Forelimb muscle (tissue), 1 donor: ENCODE data around the gene ADD2. TPM values are rescaled to one million over a fixed set of nuclear protein-coding genes. Genes with fewer than 3 reads are reported as not detected.

Experiments
- DNase-seq: peaks from one replicate; pipeline ENCODE4 v3.0.0-alpha.2; 2013; ENCODE audit warnings: low read depth
- polyA plus RNA-seq: library from polyadenylated mRNA; unstranded; fragments of 120-200 nt; gene quantifications from one replicate; pipeline ENCODE4 v1.2.1, GENCODE V29; 2013; ENCODE audit not compliant: insufficient read length

Gene ADD2
- polyA plus RNA-seq, 1 donor: 1.8 TPM

DNA sequence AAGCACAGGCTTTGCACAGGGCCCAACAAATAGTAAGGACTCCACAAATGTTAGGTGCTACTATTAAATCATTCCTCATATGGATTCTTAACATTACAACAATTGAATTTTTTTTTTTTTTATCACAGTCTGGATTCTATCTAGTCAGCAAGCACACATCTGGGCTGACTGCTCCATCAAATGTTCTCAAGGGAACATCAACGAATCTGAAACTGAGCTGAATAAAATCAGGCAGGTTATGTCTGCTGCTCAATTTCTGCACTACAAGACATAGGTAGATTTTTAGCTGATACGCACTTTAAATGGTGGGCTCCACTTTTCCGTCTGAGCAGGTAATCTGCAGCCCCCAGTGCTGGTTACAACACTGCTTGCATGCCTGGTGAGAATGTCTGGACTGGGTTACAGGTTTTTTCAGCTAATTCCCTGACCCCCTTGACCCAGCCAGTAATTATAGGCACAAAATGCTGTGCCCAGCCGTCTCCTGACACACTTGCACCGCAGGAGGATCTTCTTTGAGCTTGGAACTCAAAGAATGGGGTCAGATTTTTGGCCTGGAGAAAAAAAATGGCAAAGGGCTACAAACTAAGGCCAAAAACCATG is 44.6 kb downstream of the ADD2 start:
- DNase-seq: no peak

DNA sequence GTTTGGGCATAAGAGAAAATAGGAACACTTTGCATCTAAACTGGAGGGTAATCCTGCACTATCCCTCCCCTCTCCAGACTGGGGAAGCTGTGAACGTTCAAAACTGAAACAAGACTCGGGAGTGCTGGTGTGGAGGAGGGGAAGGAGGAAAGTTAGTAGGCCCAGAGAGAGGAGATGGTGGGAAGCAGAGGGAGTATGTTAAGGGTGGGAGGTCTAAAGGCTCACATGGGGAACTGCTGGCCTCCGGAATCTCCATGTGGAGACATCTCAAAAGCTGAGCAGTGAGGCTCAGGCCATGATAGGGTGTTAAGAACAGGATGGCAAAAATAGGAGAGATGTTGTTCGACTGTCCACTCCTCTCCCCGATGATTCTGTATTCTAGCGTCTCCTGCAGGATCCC is 47.9 kb downstream of the ADD2 start:
- DNase-seq: no peak

DNA sequence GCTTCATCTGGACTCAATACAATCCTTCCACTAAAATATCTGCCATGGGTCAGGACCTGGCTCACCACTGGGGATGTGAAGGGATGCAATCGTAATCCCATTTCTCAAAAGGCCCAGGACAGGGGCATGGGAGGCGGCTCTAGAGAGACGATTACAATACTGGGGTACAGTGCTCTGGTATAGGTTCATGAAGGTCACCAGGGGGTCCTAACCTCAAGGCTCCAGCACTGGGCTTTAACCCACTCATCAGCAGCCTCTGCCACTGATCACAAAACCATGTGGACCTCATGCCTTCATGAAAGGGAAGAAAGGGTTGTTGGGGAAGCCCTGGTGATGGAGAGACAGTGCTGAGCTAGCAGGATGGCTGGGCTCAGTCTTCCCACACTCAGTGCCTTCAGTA is 48.8 kb downstream of the ADD2 start:
- no peak for DNase-seq

GRCh38 chr2:70718736-70719135 is 49.3 kb downstream of the ADD2 start:
- DNase-seq: no peak

GRCh38 chr2:70718241-70718640 is 49.8 kb downstream of the ADD2 start:
- no peak for DNase-seq

GRCh38 chr2:70717431-70718038 is 50.5 kb downstream of the ADD2 start:
- DNase-seq: no peak

DNA sequence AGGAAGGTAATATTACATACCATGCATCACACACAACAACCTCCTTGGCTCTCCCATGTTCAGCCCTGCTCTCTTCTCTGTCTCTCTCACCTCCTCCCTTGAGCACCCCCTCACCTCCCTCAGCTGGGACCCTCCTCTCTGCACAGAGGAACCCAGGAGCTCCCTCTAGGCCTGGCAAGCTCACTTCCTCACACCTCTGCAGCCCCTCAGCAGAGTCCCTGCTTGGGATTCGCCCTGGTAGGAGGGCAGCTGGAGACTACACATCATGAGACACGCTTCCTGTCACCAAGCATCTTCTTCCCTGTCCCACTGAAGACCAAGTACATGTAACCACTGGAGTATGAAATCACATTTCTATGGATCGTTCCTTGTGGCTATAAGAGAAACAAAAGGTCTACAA is 51.0 kb downstream of the ADD2 start:
- DNase-seq: no peak

- no peak for DNase-seq
These were observed 51.8 kb downstream of the ADD2 start for GRCh38 chr2:70716131-70716743.

DNA sequence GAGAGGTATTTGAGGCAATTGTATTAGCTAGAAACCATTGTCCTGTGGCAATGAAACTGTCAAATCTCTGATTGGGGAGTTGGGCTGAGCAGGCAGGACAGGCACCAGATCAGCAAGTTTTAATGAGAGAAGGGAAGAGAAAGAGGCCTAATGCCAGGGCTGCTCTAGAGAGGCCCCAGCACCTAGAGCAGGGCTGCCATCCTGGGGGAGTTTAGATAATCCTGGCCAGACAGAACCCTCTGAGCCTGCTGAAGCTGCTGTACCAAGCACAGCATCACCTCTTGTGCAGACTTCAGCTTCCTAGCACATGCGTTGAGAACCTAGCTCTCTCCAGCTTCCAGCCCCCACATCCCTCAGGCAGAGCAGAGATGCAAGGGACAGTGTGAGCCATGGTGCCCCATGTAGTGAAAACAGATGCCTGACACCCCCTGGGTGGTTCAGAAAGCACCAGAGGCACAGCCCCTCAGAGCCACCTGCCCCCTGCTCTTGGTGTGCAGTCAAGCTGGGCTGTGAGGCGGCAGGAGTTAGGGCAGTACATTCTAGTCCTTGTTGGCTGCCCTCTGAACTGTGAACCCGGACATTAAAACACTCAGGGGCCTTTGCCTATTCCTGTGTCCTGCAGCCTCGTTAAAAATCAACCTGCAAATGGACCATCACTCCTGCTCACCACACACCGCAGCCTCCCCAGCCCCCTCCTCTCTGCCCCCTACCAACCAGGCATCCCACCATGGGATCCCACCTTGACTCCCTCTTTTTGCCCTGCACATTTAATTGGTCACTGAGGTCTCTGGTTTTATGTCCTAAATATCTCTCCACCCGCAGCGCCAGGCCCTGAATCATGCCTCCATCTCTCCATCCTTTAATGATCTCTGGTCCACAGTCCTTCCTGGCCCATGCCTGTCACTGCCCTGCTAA is 52.7 kb downstream of the ADD2 start:
- no peak for DNase-seq

DNA sequence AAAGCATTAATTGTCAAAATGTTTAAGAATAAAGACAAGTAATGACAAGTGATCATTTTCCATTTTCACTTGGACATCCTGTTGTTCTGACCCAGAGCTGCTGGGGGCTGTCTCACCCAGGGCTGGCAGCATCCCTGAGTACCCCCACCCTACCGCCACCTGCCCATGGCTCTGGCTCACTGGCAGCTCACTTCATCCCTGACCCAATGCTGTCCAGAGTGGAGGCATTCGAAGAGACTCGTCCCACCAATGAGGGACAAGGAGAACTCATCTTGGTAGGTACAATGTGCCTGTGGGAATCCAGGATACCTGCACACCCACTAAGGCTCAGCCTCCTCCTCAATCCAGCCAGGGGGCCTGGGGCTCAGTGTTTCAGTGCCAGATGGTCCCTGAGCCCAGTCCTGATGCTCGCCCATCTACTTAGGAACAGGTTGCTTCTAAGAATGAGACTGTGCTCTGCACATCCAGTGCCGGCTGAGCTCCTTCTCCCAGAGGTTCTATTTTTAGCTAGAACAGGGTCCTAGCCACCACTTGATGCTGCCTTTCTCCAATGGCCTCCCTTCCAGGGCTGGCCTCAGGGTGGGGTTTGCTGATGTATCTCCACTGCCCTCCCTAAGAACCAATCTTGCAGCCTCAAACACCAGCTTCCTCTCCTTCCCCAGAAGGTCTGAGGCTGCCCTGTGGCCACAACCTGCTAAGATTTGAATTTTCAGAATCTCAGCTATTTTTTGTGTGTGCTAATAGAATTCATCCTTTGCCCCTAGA is 53.7 kb downstream of the ADD2 start:
- no peak for DNase-seq

GRCh38 chr2:70712916-70713315 is 55.1 kb downstream of the ADD2 start:
- no peak for DNase-seq

GRCh38 chr2:70711191-70711590 is 56.8 kb downstream of the ADD2 start:
- DNase-seq: no peak

GRCh38 chr2:70710038-70710690 is 57.8 kb downstream of the ADD2 start:
- no peak for DNase-seq

- no peak for DNase-seq
These were observed 58.5 kb downstream of the ADD2 start for GRCh38 chr2:70709275-70710037.

- no peak for DNase-seq
These were observed 59.4 kb downstream of the ADD2 start for GRCh38 chr2:70708376-70709199.

- DNase-seq: no peak
These were observed 60.3 kb downstream of the ADD2 start for GRCh38 chr2:70707706-70708105.

GRCh38 chr2:70706026-70706795 is 61.8 kb downstream of the ADD2 start:
- DNase-seq: no peak

DNA sequence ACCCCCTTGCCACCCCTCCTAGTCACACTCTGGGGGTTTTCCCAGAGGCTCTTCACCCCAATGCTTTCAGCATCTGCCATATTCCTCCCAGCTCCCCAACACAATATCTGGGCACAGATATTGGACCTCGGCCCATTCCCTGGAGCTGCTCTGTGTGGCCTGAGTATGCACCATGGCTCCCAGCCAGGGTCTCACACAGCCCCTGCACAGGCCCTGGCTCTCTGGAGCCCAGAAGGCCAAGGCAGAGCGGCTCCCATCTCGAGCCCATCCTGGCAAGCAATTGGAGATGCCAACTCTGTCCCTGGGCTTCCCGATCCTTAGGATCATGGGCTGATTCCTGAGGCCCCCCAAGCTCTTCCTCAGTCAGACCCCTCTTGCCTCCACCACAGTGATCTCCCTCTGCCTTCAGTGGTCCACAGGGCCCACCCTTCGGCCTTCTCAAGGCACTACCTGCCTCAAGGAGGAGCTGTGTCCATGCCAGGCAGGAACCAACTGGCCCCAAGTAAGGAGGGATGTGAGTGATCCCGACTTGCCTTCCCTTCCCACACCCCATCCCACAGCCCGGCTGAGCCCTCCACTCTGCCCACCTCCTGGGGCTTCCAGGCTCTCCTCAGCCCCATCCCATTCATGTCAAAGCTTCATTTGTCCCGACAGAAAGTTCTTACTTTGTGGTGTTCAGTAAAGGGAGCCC is 62.7 kb downstream of the ADD2 start:
- DNase-seq: no peak
